Activated CD4-positive, alpha-beta memory T cell treated with anti-CD3 and anti-CD28 coated beads for 36 hours (primary cell): ENCODE data around the gene MYH14. TPM values are rescaled to one million over a fixed set of nuclear protein-coding genes. Genes with fewer than 3 reads are reported as not detected.
"Not testable (repeated sequence)": the region's sequence is repeated elsewhere in the genome, so short reads cannot be mapped to it uniquely, and the experiment has no call there.

Experiments
- CTCF ChIA-PET: fragments of 350-600 bp; sonication (Branson Sonifier 250); formaldehyde crosslinking; loops from one replicate; lab custom pipeline; 2021; ENCODE audit warnings: antibody characterized with exemption, inconsistent platforms; lab: Charles Lee
- POLR2A ChIA-PET: fragments of 350-600 bp; sonication (Branson Sonifier 250); formaldehyde crosslinking; loops from one replicate; lab custom pipeline; 2021; ENCODE audit warnings: antibody characterized with exemption; lab: Charles Lee
- DNase-seq: peaks from one replicate; pipeline ENCODE4 v3.0.0-alpha.2; 2020
- H3K27ac Mint-ChIP-seq: one replicate; pipeline ENCODE4 v1.8.0; 2021; ENCODE audit warnings: mixed read lengths
- H3K27me3 Mint-ChIP-seq: one replicate; pipeline ENCODE4 v1.8.0; 2021; ENCODE audit warnings: mixed read lengths
- H3K36me3 Mint-ChIP-seq: one replicate; pipeline ENCODE4 v1.8.0; 2021; ENCODE audit warnings: mixed read lengths
- H3K4me1 Mint-ChIP-seq: one replicate; pipeline ENCODE4 v1.8.0; 2021; ENCODE audit warnings: low read depth, mixed read lengths
- H3K4me3 Mint-ChIP-seq: one replicate; pipeline ENCODE4 v1.8.0; 2021; ENCODE audit warnings: mild to moderate bottlenecking, mixed read lengths
- H3K9me3 Mint-ChIP-seq: one replicate; pipeline ENCODE4 v1.8.0; 2021; ENCODE audit warnings: mixed read lengths
- intact Hi-C: fragments of 100-400 bp; cut with micrococcal nuclease; formaldehyde crosslinking; loops from one replicate; pipeline ENCODE4 v1.15.1; 2023
- total RNA-seq, 2 experiments: library from RNA; stranded (reverse); gene quantifications; one replicate each; pipeline ENCODE4 v1.2.3, GENCODE V29; 2021

MYH14 gene
- total RNA-seq, 2 experiments from 2014 or later: not detected

GRCh38 chr19:50232600-50232999, 29.2 kb downstream of the MYH14 start:
- intact Hi-C loops: no loop called here
- POLR2A ChIA-PET: no interaction called here
- Mint-ChIP-seq H3K27me3 (peaks cover 11% of the 10 kb centered on the region), H3K4me3 (no peak overlapping the region), H3K36me3 (no peaks in the 10 kb centered on the region), H3K4me1 (no peaks in the 10 kb centered on the region), H3K27ac (no peak overlapping the region), H3K9me3 (no peaks in the 10 kb centered on the region)
- no peak for DNase-seq
- CTCF ChIA-PET: no interaction called here

- ChIA-PET POLR2A (no interaction called here), CTCF (no interaction called here)
- Mint-ChIP-seq H3K9me3 (no peaks in the 10 kb centered on the region), H3K27ac (no peak overlapping the region), H3K4me1 (no peaks in the 10 kb centered on the region), H3K36me3 (no peaks in the 10 kb centered on the region), H3K27me3 (peaks cover 13% of the 10 kb centered on the region), H3K4me3 (no peak overlapping the region)
- DNase-seq: no peak
- intact Hi-C loops: no loop called here
Observed at GRCh38 chr19:50233308-50233910, 30.0 kb downstream of the MYH14 start.

GRCh38 chr19:50237493-50237892, 34.1 kb downstream of the MYH14 start:
- H3K36me3 Mint-ChIP-seq, H3K27ac Mint-ChIP-seq, intact Hi-C loops, H3K9me3 Mint-ChIP-seq, H3K4me1 Mint-ChIP-seq, H3K4me3 Mint-ChIP-seq, POLR2A ChIA-PET: not testable (repeated sequence)
- DNase-seq: peak; percentile 44
- CTCF ChIA-PET: interaction anchor here (1.1 to 1.2 kb wide), 2 partner anchors 17 to 89 kb away, joined by 4 to 5 read pairs; no protein-coding TSS in a partner anchor
- peaks cover 13% of the 10 kb centered on the region for H3K27me3 Mint-ChIP-seq

- Mint-ChIP-seq H3K27ac (no peak overlapping the region), H3K36me3 (no peaks in the 10 kb centered on the region), H3K9me3 (peaks cover 3% of the 10 kb centered on the region), H3K27me3 (peaks cover 17% of the 10 kb centered on the region), H3K4me3 (no peak overlapping the region), H3K4me1 (no peaks in the 10 kb centered on the region)
- no peak for DNase-seq
- intact Hi-C loops: no loop called here
- POLR2A ChIA-PET: no interaction called here
- CTCF ChIA-PET: interaction anchor here (1.1 kb wide), 1 partner anchor 17 kb away, joined by 5 read pairs; no protein-coding TSS in a partner anchor
Observed at GRCh38 chr19:50238043-50238442, 34.6 kb downstream of the MYH14 start.

- peaks cover 3% of the 10 kb centered on the region for H3K9me3 Mint-ChIP-seq
- H3K27ac Mint-ChIP-seq: no peak overlapping the region
- H3K4me3 Mint-ChIP-seq: no peak overlapping the region
- no peaks in the 10 kb centered on the region for H3K36me3 Mint-ChIP-seq
- intact Hi-C loops: no loop called here
- peaks cover 20% of the 10 kb centered on the region for H3K27me3 Mint-ChIP-seq
- ChIA-PET POLR2A (no interaction called here), CTCF (no interaction called here)
- DNase-seq: no peak
- no peaks in the 10 kb centered on the region for H3K4me1 Mint-ChIP-seq
Observed at GRCh38 chr19:50239921-50240590, 36.6 kb downstream of the MYH14 start.

- Mint-ChIP-seq H3K27me3 (peaks cover 16% of the 10 kb centered on the region), H3K36me3 (no peaks in the 10 kb centered on the region), H3K4me1 (no peaks in the 10 kb centered on the region), H3K9me3 (peaks cover 3% of the 10 kb centered on the region), H3K27ac (no peak overlapping the region), H3K4me3 (no peak overlapping the region)
- CTCF ChIA-PET: interaction anchor here (0.6 kb wide), 1 partner anchor 13 kb away, joined by 3 read pairs; no protein-coding TSS in a partner anchor
- POLR2A ChIA-PET: no interaction called here
- intact Hi-C loops: no loop called here
- DNase-seq: no peak
Observed at GRCh38 chr19:50242581-50242980, 39.2 kb downstream of the MYH14 start.

GRCh38 chr19:50244695-50245094, 41.3 kb downstream of the MYH14 start:
- CTCF ChIA-PET: no interaction called here
- H3K9me3 Mint-ChIP-seq: peaks cover 3% of the 10 kb centered on the region
- H3K27ac Mint-ChIP-seq: no peak overlapping the region
- H3K27me3 Mint-ChIP-seq: peaks cover 12% of the 10 kb centered on the region
- no peaks in the 10 kb centered on the region for H3K4me1 Mint-ChIP-seq
- intact Hi-C loops: no loop called here
- POLR2A ChIA-PET: no interaction called here
- no peak for DNase-seq
- H3K4me3 Mint-ChIP-seq: no peak overlapping the region
- H3K36me3 Mint-ChIP-seq: no peaks in the 10 kb centered on the region

GRCh38 chr19:50248413-50248812, 45.0 kb downstream of the MYH14 start:
- no peak overlapping the region for H3K4me3 Mint-ChIP-seq
- CTCF ChIA-PET: interaction anchor here (0.6 to 0.9 kb wide), 2 partner anchors 18 to 77 kb away, joined by 3 read pairs; no protein-coding TSS in a partner anchor
- H3K36me3 Mint-ChIP-seq: no peaks in the 10 kb centered on the region
- H3K27ac Mint-ChIP-seq: no peak overlapping the region
- H3K9me3 Mint-ChIP-seq: peaks cover 17% of the 10 kb centered on the region
- intact Hi-C loops: no loop called here
- no peaks in the 10 kb centered on the region for H3K4me1 Mint-ChIP-seq
- POLR2A ChIA-PET: no interaction called here
- peaks cover 10% of the 10 kb centered on the region for H3K27me3 Mint-ChIP-seq
- DNase-seq: no peak

- Mint-ChIP-seq H3K4me1 (no peaks in the 10 kb centered on the region), H3K27me3 (peaks cover 10% of the 10 kb centered on the region), H3K4me3 (no peak overlapping the region), H3K9me3 (peaks cover 18% of the 10 kb centered on the region), H3K27ac (no peak overlapping the region), H3K36me3 (no peaks in the 10 kb centered on the region)
- ChIA-PET CTCF (interaction anchor here (0.6 to 1.1 kb wide), 3 partner anchors 18 to 108 kb away, joined by 3 read pairs; no protein-coding TSS in a partner anchor), POLR2A (no interaction called here)
- DNase-seq: no peak
- intact Hi-C loops: no loop called here
Observed at GRCh38 chr19:50248826-50249225, 45.4 kb downstream of the MYH14 start.

GRCh38 chr19:50249636-50250035, 46.2 kb downstream of the MYH14 start:
- Mint-ChIP-seq H3K9me3 (peaks cover 21% of the 10 kb centered on the region), H3K27me3 (peaks cover 10% of the 10 kb centered on the region), H3K4me1 (no peaks in the 10 kb centered on the region), H3K27ac (no peak overlapping the region), H3K4me3 (no peak overlapping the region), H3K36me3 (no peaks in the 10 kb centered on the region)
- CTCF ChIA-PET: interaction anchor here (0.6 to 1.1 kb wide), 2 partner anchors 107 to 1884 kb away, joined by 3 to 5 read pairs; no protein-coding TSS in a partner anchor
- POLR2A ChIA-PET: no interaction called here
- DNase-seq: no peak
- intact Hi-C loops: loop anchor here (5.0 kb wide), 2 partner anchors 78 to 118 kb away; partner anchors contain the start of genes KCNC3 and NAPSA

- Mint-ChIP-seq H3K27me3 (peaks cover 17% of the 10 kb centered on the region), H3K9me3 (peaks cover 21% of the 10 kb centered on the region), H3K4me3 (no peak overlapping the region), H3K27ac (no peak overlapping the region), H3K4me1 (no peaks in the 10 kb centered on the region), H3K36me3 (no peaks in the 10 kb centered on the region)
- POLR2A ChIA-PET: no interaction called here
- intact Hi-C loops: loop anchor here (5.0 kb wide), 2 partner anchors 77 to 117 kb away; partner anchors contain the start of genes KCNC3 and NAPSA
- CTCF ChIA-PET: interaction anchor here (1.3 kb wide), 1 partner anchor 51 kb away, joined by 3 read pairs; no protein-coding TSS in a partner anchor
- DNase-seq: no peak
Observed at GRCh38 chr19:50250450-50251136, 47.2 kb downstream of the MYH14 start.
